ENCODE results near the gene NRXN3.

Gene NRXN3

GRCh38 chr14:79304279-79304678 lies 1134.1 kb downstream of the NRXN3 start:
- no peak for TF ChIP-seq CTCF (IDR thresholded peaks at IDR 0.05; ENCODE audit: insufficient read depth, low read length, poor library complexity, severe bottlenecking)
- no peak for DNase-seq (ENCODE audit: extremely low read depth, insufficient read length)
- H3K36me3 ChIP-seq (ENCODE audit: control insufficient read depth, insufficient read depth, low read length) = no peaks in the 10 kb centered on the region
- H3K4me3 ChIP-seq (replicated peaks; ENCODE audit: low read depth, low read length) = no peak overlapping the region
- H3K27me3 ChIP-seq (replicated peaks; ENCODE audit: control insufficient read depth, insufficient read depth, low read length) = no peaks in the 10 kb centered on the region

DNA sequence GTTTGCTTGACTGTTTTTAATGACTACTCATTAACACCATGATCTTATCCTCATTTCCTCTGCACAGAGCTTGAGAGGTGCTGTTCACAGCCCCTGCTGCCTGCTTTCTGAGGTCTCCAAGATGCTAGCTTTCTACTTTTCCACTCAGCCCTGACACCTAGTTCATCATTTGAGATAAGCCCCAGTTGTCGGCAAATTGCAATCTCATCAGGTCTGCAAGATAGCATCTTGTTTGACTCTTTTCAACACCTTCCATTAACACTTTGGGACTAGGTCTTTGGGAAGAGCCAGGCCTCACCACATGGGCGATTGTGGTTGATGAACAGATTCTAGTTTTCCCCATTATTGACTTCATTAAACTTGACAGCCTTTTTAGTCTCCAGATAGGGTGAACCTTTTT lies 1136.4 kb downstream of the NRXN3 start:
- Histone ChIP-seq H3K36me3 (ENCODE audit: control insufficient read depth, insufficient read depth, low read length) (no peaks in the 10 kb centered on the region), H3K4me3 (replicated peaks; ENCODE audit: low read depth, low read length) (no peak overlapping the region), H3K27me3 (replicated peaks; ENCODE audit: control insufficient read depth, insufficient read depth, low read length) (no peaks in the 10 kb centered on the region)
- no peak for TF ChIP-seq CTCF (IDR thresholded peaks at IDR 0.05; ENCODE audit: insufficient read depth, low read length, poor library complexity, severe bottlenecking)
- no peak for DNase-seq (ENCODE audit: extremely low read depth, insufficient read length)

DNA sequence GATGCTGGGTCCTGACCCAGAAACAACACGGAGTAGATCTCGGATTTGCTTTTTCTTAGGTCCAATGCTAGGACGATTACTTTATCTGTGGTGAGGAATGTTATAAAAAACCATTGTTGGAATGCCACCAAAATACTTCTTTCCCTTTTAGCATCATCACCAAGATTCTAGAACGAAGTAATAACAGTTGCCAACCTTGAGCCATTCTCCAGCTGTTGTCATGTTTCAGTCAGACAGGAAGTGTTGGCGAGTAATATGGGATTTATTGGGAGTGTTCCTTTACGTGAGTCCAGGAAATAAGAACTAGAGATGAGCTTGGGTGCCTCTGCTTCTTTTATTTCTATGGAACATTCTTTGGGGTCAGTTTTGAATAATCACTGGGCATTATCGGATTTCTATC lies 1148.2 kb downstream of the NRXN3 start:
- no peak for TF ChIP-seq CTCF (IDR thresholded peaks at IDR 0.05; ENCODE audit: insufficient read depth, low read length, poor library complexity, severe bottlenecking)
- Histone ChIP-seq H3K27me3 (replicated peaks; ENCODE audit: control insufficient read depth, insufficient read depth, low read length) (no peaks in the 10 kb centered on the region), H3K36me3 (ENCODE audit: control insufficient read depth, insufficient read depth, low read length) (no peaks in the 10 kb centered on the region), H3K4me3 (replicated peaks; ENCODE audit: low read depth, low read length) (no peak overlapping the region)
- no peak for DNase-seq (ENCODE audit: extremely low read depth, insufficient read length)

GRCh38 chr14:79320561-79320960 lies 1150.4 kb downstream of the NRXN3 start:
- TF ChIP-seq CTCF (IDR thresholded peaks at IDR 0.05; ENCODE audit: insufficient read depth, low read length, poor library complexity, severe bottlenecking) = no peak
- Histone ChIP-seq H3K27me3 (replicated peaks; ENCODE audit: control insufficient read depth, insufficient read depth, low read length) (no peaks in the 10 kb centered on the region), H3K36me3 (ENCODE audit: control insufficient read depth, insufficient read depth, low read length) (no peaks in the 10 kb centered on the region), H3K4me3 (replicated peaks; ENCODE audit: low read depth, low read length) (no peak overlapping the region)
- DNase-seq (ENCODE audit: extremely low read depth, insufficient read length) = no peak

GRCh38 chr14:79321070-79321469 lies 1150.9 kb downstream of the NRXN3 start:
- no peaks in the 10 kb centered on the region for H3K27me3 ChIP-seq (replicated peaks; ENCODE audit: control insufficient read depth, insufficient read depth, low read length)
- TF ChIP-seq CTCF (IDR thresholded peaks at IDR 0.05; ENCODE audit: insufficient read depth, low read length, poor library complexity, severe bottlenecking) = no peak
- DNase-seq (ENCODE audit: extremely low read depth, insufficient read length) = no peak
- no peak overlapping the region for H3K4me3 ChIP-seq (replicated peaks; ENCODE audit: low read depth, low read length)
- H3K36me3 ChIP-seq (ENCODE audit: control insufficient read depth, insufficient read depth, low read length) = no peaks in the 10 kb centered on the region

GRCh38 chr14:79325071-79325470 lies 1154.9 kb downstream of the NRXN3 start:
- no peaks in the 10 kb centered on the region for H3K36me3 ChIP-seq (ENCODE audit: control insufficient read depth, insufficient read depth, low read length)
- no peak for DNase-seq (ENCODE audit: extremely low read depth, insufficient read length)
- TF ChIP-seq CTCF (IDR thresholded peaks at IDR 0.05; ENCODE audit: insufficient read depth, low read length, poor library complexity, severe bottlenecking) = no peak
- no peak overlapping the region for H3K4me3 ChIP-seq (replicated peaks; ENCODE audit: low read depth, low read length)
- H3K27me3 ChIP-seq (replicated peaks; ENCODE audit: control insufficient read depth, insufficient read depth, low read length) = no peaks in the 10 kb centered on the region

Measured in GM06990 (cell line).